SJSA1 (cell line): ENCODE measurements around the gene PLEKHA3. TPM values are rescaled to one million over a fixed set of nuclear protein-coding genes. Genes with fewer than 3 reads are reported as not detected.
"Not testable (repeated sequence)": the region's sequence is repeated elsewhere in the genome, so short reads cannot be mapped to it uniquely, and the experiment has no call there.

ENCODE experiments used
- DNase-seq, 2 experiments: peaks; one replicate each; pipeline ENCODE4 v3.0.0-alpha.2; 2015 to 2020; ENCODE audit warnings: low spot score in 2 of 2, low read depth in 1 of 2
- H3K27ac ChIP-seq: fragments of 250-450 bp; sonication (Bioruptor Pico); 2 replicates; pipeline ENCODE4 v1.5.1; 2020; ENCODE audit warnings: mild to moderate bottlenecking, moderate library complexity
- H3K27me3 ChIP-seq: fragments of 250-450 bp; sonication (Bioruptor Pico); replicated peaks from 2 replicates; pipeline ENCODE4 v1.5.1; 2020; ENCODE audit warnings: mild to moderate bottlenecking, moderate library complexity
- H3K36me3 ChIP-seq: fragments of 250-450 bp; sonication (Bioruptor Pico); 2 replicates; pipeline ENCODE4 v1.5.1; 2020; ENCODE audit warnings: mild to moderate bottlenecking
- H3K4me1 ChIP-seq: fragments of 250-450 bp; sonication (Bioruptor Pico); replicated peaks from 2 replicates; pipeline ENCODE4 v1.6.1; 2021; ENCODE audit warnings: mild to moderate bottlenecking
- H3K4me3 ChIP-seq: fragments of 250-450 bp; sonication (Bioruptor Pico); 2 replicates; pipeline ENCODE4 v1.5.1; 2020; ENCODE audit warnings: mild to moderate bottlenecking
- H3K9me3 ChIP-seq: fragments of 250-450 bp; sonication (Bioruptor Pico); replicated peaks from 2 replicates; pipeline ENCODE4 v1.5.1; 2020; ENCODE audit warnings: mild to moderate bottlenecking
- total RNA-seq: library from RNA; depleted of rRNA; stranded (reverse); fragments of >200 nt; shearing (Covaris generic); gene quantifications from 2 replicates; pipeline ENCODE4 v1.2.3, GENCODE V29; 2014

The PLEKHA3 gene
- total RNA-seq, 1 experiment from 2014 or later: 20.8 TPM

DNA sequence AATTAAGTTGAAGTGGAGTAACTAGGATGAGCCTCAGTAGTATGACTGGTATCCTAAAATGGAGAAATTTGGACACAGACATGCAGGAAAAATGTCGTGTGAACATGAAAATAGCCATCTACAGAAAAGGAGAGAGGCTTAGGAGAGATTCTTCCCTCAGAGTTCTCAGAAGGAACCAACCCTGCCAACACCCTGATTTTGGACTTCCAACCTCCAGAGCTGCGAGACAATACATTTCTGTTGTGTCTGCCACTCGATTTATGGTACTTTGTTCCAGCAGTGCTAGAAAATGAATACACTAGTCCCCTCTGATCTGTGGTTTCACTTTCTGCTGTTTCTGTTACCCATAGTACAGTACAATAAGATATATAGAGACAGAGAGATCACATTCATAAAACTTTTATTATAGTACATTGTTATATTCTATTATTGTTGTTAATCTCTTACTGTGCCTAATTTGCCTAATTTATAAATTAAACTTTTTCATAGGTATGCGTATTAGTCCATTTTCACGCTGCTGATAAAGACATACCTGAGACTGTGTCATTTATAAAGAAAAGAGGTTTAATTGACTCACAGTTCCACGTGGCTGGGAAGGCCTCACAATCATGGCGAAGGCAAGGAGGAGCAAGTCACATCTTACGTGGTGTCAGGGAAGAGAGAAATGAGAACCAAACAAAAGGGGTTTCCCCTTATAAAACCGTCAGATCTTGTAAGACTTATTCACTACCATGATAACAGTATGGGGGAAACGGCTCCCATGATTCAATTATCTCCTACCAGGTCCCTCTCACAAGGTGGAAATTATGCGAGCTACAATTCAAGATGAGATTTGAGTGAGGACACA, 41.3 kb downstream of the PLEKHA3 start:
- Histone ChIP-seq H3K27me3 (no peaks in the 10 kb centered on the region), H3K27ac (no peak overlapping the region)

DNA sequence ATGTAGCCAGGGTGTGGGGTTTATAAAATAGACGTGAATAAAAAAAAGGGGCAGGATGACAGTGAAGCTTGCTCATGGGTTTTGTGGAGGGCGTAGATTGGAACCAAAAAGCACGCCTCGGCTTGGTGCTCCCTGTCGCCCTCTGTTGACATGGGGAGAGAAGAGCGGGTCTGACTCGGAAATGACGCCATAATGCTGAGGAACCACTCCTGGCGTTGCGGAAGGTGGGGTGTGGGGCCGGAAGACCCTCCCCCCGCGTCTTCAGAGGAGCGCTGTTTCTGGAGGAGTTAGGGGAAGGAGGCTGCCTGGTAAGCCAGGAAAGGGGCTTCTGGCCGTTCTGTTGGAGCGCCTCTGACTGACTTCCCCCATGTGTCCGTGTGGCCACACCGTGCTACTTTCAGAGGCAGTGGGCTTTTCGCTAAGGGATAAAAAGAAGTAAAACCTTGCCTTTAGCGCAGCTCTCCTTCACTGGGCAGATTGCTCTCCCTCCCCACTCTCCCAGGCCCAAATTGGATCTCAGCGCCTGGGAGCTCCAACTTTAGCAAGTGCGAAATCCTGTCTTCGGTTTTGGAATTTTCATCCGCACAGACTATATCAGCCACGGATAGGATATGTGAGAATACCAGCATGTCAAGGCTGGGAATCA, 42.8 kb downstream of the PLEKHA3 start:
- Histone ChIP-seq H3K9me3 (no peaks in the 10 kb centered on the region), H3K4me1 (no peaks in the 10 kb centered on the region), H3K27ac (no peak overlapping the region), H3K4me3 (no peak overlapping the region), H3K36me3 (no peaks in the 10 kb centered on the region; the same call in 1 of the 2 replicates), H3K27me3 (no peaks in the 10 kb centered on the region)
- no peak for DNase-seq

More for the DNA sequence above, 41.3 kb downstream of the PLEKHA3 start:
- no peaks in the 10 kb centered on the region; the same call in 1 of the 2 replicates for H3K36me3 ChIP-seq
- no peaks in the 10 kb centered on the region for H3K9me3 ChIP-seq
- no peak for DNase-seq
- H3K4me3 ChIP-seq: no peak overlapping the region
- H3K4me1 ChIP-seq: no peaks in the 10 kb centered on the region

DNA sequence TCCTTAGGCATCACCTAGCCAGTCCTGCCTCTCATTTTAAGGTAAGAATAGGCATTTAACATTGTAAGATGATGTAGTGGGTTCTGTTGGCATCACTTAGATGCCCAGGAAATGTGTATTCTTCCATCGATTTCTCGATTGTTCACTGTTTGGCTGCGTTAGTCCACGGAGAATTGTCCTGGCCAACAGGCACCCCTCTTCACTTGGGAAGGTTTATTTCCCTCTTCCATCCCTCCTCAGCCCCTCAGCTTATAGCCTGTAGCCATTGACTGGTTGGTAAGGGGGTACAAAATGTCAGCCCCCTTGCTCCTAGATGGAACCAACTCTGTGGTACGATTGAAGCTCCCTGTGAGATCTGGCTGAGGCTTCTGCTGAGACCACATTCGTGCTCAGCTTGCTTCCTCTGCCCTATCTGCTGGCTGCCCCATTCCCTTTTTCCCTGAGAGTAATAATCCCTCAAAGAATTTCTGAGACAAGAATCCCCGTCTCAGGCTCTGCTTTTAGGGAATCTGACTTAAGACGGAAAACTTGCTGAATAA, 43.4 kb downstream of the PLEKHA3 start:
- Histone ChIP-seq H3K4me1 (no peaks in the 10 kb centered on the region), H3K9me3 (no peaks in the 10 kb centered on the region), H3K4me3 (no peak overlapping the region), H3K27ac (no peak overlapping the region), H3K27me3 (no peaks in the 10 kb centered on the region), H3K36me3 (no peaks in the 10 kb centered on the region; the same call in 1 of the 2 replicates)
- DNase-seq: no peak

DNA sequence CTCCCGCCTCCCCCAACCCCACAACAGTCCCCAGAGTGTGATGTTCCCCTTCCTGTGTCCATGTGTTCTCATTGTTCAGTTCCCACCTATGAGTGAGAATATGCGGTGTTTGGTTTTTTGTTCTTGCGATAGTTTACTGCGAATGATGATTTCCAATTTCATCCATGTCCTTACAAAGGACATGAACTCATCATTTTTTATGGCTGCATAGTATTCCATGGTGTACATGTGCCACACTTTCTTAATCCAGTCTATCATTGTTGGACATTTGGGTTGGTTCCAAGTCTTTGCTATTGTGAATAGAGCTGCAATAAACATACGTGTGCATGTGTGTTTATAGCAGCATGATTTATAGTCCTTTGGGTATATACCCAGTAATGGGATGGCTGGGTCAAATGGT, 44.8 kb downstream of the PLEKHA3 start:
- H3K36me3 ChIP-seq, H3K4me1 ChIP-seq, H3K27me3 ChIP-seq, H3K4me3 ChIP-seq, H3K27ac ChIP-seq, DNase-seq, H3K9me3 ChIP-seq: not testable (repeated sequence)

DNA sequence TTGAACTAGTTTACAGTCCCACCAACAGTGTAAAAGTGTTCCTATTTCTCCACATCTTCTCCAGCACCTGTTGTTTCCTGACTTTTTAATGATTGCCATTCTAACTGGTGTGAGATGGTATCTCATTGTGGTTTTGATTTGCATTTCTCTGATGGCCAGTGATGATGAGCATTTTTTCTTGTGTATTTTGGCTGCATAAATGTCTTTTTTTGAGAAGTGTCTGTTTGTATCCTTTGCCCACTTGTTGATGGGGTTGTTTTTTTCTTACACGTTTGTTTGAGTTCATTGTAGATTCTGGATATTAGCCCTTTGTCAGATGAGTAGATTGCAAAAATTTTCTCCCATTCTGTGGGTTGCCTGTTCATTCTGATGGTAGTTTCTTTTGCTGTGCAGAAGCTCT, 45.2 kb downstream of the PLEKHA3 start:
- not testable (repeated sequence) for DNase-seq, H3K9me3 ChIP-seq, H3K36me3 ChIP-seq, H3K4me1 ChIP-seq, H3K27ac ChIP-seq, H3K4me3 ChIP-seq, H3K27me3 ChIP-seq

DNA sequence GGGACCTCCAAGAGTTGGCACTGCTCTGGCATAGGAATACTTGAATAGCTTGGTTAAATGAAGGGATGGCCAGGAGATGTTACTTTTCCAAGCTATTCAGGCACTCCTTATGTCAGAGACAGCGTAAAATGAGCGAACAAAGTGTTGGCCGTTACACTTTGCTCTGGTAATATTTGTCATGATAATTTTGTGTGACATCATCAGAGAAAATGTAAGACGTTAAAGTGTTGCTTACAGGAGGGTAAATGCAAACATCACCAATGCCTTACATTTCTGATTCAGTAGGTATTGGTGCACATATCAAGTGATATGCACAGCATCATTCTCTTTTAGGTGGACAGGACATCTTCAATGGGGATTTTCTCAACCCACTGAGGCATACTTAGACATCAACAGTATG, 46.0 kb downstream of the PLEKHA3 start:
- no peaks in the 10 kb centered on the region for H3K27me3 ChIP-seq
- no peak overlapping the region for H3K4me3 ChIP-seq
- DNase-seq: no peak
- H3K27ac ChIP-seq: no peak overlapping the region
- no peaks in the 10 kb centered on the region for H3K36me3 ChIP-seq
- no peaks in the 10 kb centered on the region for H3K4me1 ChIP-seq
- H3K9me3 ChIP-seq: no peaks in the 10 kb centered on the region

DNA sequence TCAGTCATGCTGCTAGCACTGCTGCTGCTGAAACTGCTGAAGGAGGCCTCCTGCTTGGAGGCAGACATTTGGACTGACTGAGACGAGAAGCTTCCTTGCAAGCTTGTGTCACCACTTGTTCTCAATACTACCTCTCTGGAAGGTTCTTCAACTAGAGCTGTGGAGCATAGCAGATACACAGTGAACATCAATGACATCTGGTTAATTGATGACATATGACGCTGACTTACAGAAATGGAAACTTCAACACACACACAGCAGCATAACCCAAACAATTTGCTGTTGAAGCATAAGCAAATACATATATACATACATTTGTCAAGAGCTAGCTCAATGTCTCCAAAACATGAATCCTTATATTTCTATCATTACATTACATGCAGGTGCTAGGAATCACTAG, 47.3 kb downstream of the PLEKHA3 start:
- no peak for DNase-seq
- no peaks in the 10 kb centered on the region for H3K9me3 ChIP-seq
- no peaks in the 10 kb centered on the region for H3K27me3 ChIP-seq
- no peak overlapping the region for H3K4me3 ChIP-seq
- no peaks in the 10 kb centered on the region for H3K36me3 ChIP-seq
- H3K4me1 ChIP-seq: no peaks in the 10 kb centered on the region
- no peak overlapping the region for H3K27ac ChIP-seq

DNA sequence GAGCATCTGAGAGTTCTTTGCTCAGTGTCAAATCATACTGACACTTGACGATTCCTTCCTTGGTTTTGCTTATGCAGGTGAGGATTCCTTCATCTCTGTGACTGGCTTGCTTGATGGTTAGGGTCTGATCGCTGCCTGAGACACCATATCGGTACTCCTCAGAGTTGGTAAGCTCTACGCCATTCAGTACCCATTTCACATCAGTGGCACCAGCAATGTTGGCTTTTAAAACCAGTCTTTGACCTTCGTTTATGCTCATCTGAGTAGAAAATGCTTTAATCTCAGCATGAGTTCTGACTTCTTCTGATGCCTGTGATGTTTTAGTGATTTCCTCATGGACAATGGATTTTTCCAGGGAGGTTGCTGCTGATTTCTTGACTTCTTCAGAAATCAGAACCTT, 48.4 kb downstream of the PLEKHA3 start:
- Histone ChIP-seq H3K27ac (no peak overlapping the region), H3K4me3 (no peak overlapping the region), H3K4me1 (no peaks in the 10 kb centered on the region), H3K27me3 (no peaks in the 10 kb centered on the region), H3K9me3 (no peaks in the 10 kb centered on the region), H3K36me3 (no peaks in the 10 kb centered on the region)
- no peak for DNase-seq

DNA sequence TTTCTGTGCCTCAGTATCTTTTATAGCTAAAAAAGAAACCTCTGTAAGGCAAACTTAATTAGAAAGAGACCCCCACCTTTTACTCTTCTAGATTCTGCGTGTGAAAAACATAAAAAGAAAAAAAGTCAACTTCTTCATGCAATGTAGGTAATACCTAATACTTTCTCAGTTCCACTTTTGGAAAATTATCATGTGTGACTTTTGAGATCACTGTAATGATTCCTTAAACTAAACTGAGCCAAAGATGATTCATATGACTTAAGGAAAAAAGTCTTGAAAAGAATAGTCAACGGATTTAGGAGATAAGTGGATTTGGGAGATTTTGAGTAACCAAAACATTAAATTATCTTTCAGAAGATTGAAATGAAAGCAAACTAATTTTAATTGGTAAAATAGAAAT, 48.9 kb downstream of the PLEKHA3 start:
- Histone ChIP-seq H3K9me3 (no peaks in the 10 kb centered on the region), H3K27ac (no peak overlapping the region), H3K4me1 (no peaks in the 10 kb centered on the region), H3K27me3 (no peaks in the 10 kb centered on the region), H3K4me3 (no peak overlapping the region), H3K36me3 (no peaks in the 10 kb centered on the region)
- no peak for DNase-seq

DNA sequence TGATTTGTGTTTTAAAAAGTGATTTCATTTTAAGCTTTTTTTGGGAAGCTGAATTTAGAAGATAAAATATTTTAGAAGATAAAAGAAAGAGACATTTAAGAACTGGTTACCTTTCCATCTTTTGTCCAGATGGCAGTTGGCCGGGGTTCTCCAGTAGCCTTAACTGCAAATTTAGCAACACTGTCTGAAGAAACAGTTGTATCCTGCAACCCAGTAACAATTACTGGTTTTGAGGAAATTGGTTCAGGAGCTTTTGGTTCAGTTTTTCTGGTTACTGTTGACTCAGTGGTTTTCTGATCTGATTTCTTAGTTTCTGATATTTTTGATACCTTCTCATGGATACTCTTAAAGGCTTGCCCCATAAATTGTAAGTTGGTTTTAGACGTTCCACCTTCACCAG, 49.9 kb downstream of the PLEKHA3 start:
- Histone ChIP-seq H3K4me3 (no peak overlapping the region), H3K36me3 (no peaks in the 10 kb centered on the region), H3K9me3 (no peaks in the 10 kb centered on the region), H3K4me1 (no peaks in the 10 kb centered on the region), H3K27me3 (no peaks in the 10 kb centered on the region), H3K27ac (no peak overlapping the region)
- no peak for DNase-seq

DNA sequence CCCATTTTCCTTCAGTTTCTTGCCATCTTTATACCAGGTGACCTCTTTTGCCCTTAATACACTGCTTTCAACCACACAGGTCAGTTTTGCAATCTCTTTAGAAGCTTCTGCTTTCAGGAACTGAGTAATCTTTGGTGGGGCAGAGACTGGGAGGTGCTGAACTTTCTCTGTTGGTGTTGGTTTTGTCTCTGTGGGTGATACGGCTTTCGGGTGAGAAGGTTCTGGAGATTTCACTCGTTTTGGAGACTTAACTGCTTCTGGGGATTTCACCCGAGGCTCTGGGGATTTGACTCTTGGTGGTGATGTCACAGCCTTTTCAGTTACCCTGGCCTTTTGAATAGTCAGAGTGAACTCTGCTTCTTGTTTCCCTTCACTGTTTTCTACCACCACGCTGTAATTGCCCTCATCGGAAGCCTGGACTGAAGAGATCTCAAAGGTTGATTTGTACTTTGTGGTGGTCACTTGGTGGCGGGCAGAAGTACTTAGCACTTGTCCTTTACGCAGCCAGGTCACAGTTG, 50.4 kb downstream of the PLEKHA3 start:
- Histone ChIP-seq H3K36me3 (no peaks in the 10 kb centered on the region), H3K27ac (no peak overlapping the region), H3K4me3 (no peak overlapping the region), H3K27me3 (no peaks in the 10 kb centered on the region), H3K9me3 (no peaks in the 10 kb centered on the region), H3K4me1 (no peaks in the 10 kb centered on the region)
- no peak for DNase-seq

DNA sequence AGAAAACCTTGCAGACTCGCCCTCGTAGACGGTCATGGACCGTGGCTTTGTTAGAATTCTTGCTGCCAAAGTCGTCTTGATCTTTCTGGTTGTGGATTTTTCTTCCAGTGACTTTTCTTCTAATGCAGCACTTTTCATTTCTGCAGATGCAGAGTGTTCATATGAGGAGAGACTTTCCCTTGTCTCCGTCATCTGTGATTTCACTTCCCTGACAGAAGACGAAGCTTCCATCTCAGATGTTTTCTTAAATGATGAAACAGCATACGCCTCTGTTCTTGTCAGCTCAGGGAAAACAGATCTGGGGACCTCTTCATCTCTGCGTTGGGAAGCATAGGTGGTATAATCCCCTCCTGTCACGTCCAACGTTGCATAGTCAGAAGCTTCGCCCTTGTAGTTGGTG, 50.9 kb downstream of the PLEKHA3 start:
- no peak for DNase-seq
- Histone ChIP-seq H3K36me3 (no peaks in the 10 kb centered on the region), H3K9me3 (no peaks in the 10 kb centered on the region)

DNA sequence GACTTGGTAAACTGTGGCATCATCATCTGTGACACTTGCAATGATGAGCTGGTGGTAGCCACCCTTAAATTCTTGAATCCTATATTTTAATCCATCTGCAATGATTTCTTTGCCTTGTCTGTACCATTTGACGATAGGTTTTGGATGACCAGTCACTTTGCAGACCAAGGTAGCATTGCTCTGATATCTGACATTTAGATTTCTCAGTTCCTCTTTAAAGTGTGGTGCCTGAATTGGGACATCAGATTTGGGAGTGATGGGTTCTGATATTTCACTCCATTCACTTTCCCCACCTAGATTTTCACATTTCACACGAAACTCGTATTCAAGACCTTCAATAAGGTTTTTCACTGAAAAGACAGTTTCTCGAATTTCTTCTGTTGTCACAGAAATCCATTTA, 55.8 kb downstream of the PLEKHA3 start:
- H3K27me3 ChIP-seq: no peaks in the 10 kb centered on the region
- no peak for DNase-seq
- no peak overlapping the region for H3K4me3 ChIP-seq
- no peaks in the 10 kb centered on the region for H3K4me1 ChIP-seq
- no peaks in the 10 kb centered on the region for H3K36me3 ChIP-seq
- no peak overlapping the region for H3K27ac ChIP-seq
- H3K9me3 ChIP-seq: no peaks in the 10 kb centered on the region

More for the DNA sequence above, 50.9 kb downstream of the PLEKHA3 start:
- H3K4me3 ChIP-seq: no peak overlapping the region
- no peaks in the 10 kb centered on the region for H3K27me3 ChIP-seq
- no peaks in the 10 kb centered on the region for H3K4me1 ChIP-seq
- H3K27ac ChIP-seq: no peak overlapping the region

DNA sequence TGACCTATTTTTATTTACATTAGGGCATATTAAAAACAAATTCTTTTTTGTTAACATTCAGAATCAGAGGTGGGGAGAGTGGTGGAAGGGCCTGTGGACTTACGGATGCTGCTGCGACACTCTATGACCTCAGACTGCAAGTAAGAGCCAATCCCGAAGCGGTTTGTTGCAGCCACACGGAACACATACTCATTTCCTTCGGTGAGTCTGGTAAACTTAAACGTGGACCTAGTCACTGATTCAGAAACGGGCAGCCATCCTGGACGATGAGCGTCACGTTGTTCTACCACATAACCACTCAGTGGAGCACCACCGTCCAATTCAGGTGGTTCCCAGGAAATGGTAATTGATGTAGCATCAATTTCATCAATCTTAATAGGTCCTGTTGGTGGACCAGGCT, 61.9 kb downstream of the PLEKHA3 start:
- Histone ChIP-seq H3K4me3 (no peak overlapping the region), H3K27me3 (no peaks in the 10 kb centered on the region), H3K4me1 (no peaks in the 10 kb centered on the region), H3K9me3 (no peaks in the 10 kb centered on the region), H3K27ac (no peak overlapping the region), H3K36me3 (no peaks in the 10 kb centered on the region)
- no peak for DNase-seq
